SW 1271 (cell line): ENCODE data around the gene STOML2.

Experiments used
- DNase-seq, 2 experiments: peaks; one replicate each; lab custom pipeline; 2025; lab: John Stamatoyannopoulos, UW

Gene STOML2

DNA sequence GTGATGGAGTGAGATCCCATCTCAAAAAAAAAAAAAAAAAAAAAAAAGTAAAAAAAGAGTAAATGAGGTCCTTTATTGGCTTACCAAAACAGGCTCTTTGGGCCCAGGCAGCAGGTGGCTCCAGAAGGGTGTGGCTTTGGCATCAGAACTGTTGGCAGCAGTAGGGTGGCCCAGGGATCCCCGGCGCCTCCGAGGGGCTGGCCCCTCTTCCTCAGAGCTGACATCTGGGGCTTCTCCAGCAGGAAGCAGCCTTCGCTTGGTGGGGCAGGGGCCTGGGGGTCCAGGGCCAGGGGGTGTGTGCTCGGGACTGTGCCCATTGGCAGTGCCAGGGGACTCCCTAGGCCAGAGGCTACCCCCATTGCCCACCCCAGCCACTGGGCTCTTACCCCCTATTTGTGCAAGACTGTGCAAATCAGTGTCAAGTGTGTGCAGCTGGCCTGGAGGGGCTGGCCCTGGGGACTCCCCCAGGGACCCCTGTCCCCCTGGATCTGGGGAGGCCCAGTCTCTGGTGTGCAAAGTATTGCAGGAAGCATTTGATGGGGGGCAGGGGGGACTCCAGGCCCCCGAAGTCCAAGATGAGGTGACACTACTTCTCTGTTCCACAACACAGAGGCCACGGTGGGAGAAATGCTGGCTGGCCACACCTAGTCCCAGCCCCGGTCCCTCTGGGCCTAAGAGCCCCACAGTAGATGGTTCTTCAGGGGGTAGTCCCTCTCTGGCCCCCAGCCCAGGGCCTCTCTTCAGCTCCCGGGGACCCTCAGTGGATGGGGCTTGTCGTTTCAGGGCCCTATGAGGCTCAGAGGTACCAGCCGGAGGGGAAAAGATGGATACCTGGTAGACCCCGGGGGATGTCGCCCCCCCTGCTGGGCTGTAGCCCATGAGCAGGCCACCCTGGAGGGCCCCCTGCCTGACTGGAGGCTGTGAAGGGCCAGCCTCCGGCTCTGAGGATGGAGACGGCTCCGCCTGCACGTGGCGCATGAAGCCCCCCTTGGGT, 4.7 kb upstream of the STOML2 start:
- no peak for DNase-seq

DNA sequence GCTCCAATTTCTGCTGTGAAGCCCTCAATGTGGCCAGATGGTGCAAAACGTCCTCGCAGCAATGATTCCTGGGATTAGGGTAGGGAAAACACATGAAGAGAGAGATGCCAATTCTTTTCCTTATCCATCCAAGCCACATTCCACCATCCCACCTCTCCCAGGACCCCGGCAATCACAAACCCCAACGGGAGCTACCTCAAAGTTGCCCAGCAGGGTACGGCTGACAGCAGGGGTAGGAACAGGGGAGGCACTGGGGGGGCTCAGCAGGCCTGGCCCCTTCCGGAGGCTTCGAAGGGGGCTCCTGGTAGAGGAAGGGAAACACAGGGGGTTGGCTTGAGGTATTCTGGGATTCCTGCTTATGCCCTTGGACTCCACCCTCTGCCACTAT, 3.4 kb upstream of the STOML2 start:
- no peak for DNase-seq

DNA sequence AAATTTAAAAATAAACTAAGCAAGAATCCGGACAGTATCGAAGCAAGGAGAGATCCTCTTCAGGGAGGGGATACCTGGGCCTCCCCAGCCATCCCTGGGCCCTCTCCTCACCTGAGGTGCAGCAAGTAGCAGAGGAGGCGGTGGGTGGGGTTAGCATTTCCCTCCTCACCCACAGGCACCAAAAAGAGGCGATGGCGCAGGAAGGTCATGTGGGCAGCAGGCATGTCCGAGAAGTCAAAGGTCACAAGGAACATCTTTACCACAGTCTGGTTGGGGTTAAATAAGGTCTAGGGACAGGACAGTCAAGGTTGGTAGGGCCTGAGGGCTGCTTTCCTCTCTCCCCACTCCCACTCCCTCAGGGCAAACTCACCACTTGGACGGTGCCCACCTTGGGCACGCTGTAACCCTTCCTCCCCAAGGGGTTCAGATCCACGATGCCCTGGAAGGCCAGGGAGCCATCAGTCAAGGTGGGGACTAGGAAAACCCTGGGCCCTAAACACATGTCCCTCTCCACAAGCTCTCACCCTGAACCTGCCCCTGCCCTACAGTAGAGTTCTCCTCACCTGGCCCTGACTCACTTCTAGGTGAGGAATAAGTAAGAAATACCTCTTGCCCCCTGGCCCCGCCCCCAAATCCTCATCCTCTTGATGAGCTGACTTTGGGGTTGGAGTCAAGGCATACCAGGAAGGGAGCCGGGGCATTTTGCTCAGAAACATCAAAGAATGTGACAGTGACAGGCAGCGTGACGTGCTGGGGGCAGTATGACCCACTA, 2.8 kb upstream of the STOML2 start:
- DNase-seq: no peak

DNA sequence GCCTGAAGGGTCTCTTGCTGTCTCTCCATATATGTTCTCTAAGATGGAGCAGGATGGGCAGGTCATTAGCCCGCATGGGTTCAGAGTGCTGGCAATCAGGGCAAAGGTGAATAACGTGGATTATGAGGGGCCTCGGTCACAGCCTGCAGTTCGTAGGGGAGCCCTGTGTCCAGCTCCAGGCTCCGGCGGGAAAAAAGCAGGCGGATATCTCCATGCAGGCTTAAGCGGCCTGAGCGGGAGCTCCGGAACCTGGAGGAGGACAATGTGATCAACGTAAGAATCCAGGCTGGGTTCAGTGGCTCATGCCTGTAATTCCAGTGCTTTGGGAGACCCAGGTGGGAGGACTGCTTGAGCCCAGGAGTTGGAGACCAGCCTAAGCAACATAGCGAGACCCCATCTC, 2.2 kb upstream of the STOML2 start:
- no peak for DNase-seq

DNA sequence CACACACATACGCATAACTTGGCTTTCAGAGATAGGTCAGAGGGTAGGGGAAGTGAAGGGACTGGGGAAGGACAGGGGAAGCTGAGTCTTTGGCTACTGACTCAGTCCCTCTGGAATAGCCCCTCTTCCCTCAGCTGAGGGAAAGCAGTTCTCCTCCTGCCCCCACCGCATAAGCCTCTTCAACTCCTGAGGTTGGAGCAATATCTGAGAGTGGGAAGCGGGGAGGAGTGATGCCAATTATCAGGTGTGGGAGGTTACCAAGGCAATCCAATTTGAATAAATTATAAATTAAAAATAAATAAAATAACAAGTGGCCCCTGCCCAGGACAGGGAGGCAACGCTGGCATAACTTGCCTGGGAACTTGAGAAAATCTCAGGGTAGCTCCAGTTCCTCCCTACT, 1.7 kb upstream of the STOML2 start:
- DNase-seq: no peak

DNA sequence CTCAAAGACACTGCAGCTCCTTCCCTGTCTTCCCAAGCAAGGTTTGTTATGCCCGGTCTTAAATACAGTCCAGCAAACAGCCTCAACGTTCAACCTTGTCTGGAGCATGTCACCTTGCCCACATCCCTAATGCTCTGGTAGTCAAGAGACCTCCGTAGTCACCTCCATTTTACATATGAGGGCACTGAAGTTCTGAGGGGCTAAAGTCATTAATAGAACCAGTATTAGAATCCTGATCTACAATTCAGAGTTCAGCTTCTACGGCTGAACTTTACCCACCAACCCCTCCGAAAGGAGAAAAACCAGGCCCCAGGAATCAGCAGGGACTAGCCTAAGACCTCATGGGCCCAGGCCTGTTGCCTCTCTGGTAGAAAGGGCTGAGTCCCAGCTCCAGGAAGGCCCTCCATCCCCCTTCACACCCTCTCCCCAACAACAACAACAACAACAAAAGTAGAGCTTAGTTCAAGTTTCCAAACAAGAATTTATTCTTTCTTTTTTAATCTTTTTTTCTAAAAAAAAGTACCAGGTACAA, 795 bp upstream of the STOML2 start:
- no peak for DNase-seq

DNA sequence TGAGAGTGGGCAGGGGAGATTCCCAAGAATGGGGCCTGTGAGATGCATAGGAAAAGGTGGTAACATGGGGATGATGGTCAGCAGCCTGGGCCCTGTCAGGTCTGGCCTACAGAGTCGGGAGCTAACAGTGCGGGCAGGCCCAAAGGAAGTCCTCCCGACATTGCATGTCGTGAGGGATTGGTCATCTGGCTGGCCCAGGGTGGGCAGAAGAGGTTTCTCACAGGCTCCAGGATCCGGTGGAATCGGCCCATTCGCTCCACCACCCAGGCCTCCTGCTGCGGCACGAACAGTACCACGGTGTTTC, 514 bp downstream of the STOML2 start:
- no peak for DNase-seq

DNA sequence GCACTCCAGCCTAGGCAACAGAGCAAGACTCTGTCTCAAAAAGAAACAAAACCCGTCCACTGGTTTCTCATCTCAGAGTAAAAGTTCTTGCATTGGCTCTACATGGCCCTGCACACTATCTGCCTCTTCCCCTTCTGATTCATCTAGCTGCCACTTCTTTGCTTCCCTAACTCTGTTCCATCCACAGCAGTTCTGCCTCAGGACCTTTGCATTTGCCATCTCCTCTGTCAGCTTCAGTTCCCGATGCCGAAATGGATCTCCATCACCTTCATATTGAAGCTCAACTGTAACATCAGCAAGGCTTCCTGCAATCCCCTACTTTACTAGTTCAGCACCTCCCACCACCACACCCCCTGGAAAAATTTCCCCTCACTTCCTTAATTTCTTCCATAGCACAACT, 5.4 kb downstream of the STOML2 start:
- DNase-seq: no peak

DNA sequence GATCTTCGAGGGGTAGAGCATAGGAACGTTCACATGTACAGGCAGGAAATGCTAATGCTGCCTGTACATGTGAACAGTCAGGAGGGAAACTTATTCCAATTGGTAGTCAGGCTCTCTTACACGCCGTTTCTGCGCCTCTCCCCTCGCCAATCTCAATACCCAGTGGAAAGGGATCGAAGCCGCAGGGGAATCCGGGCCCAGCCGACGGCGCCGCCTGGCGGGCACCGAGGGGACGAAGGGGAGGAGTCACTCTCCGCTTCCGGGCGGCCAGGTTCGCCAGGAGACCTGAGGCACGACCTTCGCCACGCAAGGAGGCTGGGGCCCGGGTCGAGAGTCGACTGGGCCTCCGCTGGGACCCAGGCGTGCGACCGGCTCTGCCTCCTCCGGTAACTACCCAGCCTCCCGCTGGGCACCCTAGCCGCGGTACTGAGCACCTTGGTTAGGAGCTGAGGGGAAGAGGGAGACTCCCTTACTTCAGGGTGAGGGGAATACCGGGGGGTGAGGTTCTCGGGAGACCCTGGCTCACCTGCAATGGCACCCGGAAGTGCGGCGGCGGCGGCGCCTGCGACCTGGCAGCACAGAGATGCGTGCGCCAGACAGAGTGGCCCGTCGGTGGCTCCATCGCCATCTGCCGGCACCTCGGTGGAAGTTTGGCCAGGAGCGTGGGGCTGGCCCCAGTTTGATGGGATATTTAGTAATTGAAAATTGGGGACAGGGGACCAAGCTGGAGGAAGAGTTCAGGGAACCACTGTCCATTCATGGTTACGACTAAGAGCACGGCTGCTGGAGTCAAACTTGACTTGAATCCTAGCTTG, 6.7 kb downstream of the STOML2 start, which contains the start of gene PIGO:
Gene PIGO, minus strand, starts transcription at position 557 of the 815 bp plus-strand sequence. CDS start 1,026 bp downstream, outside the sequence.
- peak; percentile 25 to 74 for DNase-seq

DNA sequence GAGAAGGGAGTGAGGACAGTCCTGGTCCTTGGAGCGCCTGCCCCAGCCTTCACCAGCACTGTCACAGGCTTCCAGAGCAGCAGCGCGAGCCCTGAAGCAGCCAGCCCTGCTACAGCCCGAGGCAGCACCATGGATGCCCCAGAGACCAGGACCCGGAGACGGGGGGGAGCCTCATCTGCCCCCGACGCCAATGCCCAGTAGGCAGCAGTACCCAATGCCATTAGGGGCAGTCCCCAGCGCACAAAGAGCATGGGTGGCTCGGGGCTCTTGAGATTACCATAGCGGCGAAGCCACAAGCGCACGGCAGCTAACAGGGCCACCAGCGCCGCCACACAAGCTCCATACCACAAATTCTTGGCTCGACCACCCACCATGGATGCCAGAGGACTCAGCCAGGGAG, 11.4 kb downstream of the STOML2 start:
- no peak for DNase-seq

DNA sequence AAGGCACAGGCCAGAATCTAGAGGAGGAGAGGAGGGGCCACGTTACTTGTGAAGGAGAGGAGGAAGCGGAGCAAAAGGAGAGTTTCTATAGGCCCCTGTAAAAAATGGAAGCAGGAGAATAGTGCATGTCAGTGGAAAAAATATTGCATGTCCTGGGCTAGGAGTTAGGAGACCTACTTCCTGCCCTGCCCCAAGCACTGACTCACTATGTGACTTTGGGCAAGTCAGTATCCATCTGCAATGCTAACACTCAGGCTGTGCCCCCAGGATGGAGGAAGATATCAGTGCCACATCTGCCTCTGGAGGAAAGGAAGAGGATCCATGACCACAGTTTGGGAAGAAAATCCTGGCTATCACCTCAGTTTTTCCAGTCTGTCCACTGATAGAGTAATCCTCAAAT, 13.5 kb downstream of the STOML2 start:
- no peak for DNase-seq

DNA sequence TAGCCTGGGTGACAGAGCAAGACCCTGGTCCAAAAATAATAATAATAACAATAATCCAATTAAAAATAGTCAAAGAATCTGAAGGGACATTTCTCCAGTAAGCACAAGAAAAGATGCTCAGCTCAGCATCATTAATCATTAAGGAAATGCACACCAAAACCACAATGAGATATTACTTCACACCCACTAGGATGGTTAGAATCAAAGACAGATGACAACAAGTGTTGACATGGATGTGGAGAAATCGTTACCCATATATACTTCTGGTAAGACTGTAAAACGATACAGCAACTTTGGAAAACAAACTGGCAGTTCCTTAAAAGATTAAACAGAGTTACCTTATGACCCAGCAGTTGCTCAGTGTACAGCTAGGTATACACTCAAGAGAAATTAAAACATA, 17.9 kb downstream of the STOML2 start:
- no peak for DNase-seq

DNA sequence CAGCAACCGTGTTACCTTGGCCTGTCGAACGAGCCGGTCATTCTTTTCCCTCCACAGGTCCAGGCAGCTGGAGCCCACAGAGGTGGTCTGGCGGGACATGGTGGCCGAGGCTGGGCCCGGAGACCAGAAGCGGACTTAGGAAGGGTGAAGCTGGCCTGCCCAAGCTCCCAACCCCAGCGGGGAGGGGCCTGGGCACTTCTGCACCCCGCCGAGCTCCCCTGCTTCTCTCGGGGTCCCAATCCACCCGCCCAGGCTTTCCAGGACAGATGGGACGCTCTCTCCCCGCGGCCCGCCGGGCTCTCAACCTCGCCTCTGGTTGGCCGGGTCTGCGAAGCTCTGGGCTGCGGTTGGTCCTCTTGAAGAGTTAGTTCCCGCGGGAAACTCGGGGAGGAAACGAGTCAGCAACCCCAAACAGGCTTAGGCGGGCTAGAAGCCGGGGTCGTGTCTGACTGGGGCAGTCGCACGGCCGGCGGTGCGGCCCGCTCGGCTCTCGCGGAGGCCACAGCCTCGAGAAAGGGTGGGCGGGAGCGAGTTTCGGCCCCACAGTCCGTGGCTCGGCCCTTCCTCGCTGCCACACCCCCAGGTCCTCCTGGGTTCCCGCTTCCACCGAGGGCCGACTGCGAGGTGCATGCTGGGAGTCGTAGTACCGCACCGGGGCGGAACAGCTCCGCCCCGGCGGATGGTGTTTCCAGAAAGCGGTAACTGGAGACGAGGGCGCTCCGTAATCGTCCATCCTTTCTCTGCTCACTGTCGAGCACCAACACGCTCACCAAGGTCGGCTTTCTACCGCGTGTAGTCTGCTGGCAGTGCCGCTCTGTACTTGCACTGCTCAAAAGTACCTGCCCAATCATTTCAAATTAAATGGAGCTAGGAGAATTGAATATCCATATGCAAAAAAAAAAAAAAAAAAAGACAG, 23.2 kb downstream of the STOML2 start, which contains the start of gene FANCG:
Gene FANCG, minus strand, starts transcription at position 517 of the 916 bp plus-strand sequence. Its CDS starts 418 bp downstream, at position 99.
- peak; percentile 55 to 81 for DNase-seq

DNA sequence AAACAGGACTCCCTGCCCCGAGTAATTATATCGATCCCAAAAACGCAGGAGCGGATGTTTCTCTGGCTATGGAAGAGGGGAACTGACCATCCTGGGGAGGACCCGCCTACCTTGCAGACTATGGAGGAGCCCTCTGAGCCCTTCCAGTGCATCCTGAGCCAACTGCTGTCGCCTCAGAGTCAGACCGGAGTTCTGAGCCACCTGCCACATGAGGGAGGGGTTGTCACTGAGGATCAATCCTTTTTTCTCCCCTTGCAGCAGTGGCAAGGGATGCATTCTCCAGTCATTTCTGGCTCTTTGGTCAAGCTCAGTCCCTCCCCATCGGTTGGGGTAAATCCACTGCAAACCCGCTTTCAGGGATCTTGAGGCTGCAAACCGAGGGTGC, 23.9 kb downstream of the STOML2 start:
- DNase-seq: no peak

DNA sequence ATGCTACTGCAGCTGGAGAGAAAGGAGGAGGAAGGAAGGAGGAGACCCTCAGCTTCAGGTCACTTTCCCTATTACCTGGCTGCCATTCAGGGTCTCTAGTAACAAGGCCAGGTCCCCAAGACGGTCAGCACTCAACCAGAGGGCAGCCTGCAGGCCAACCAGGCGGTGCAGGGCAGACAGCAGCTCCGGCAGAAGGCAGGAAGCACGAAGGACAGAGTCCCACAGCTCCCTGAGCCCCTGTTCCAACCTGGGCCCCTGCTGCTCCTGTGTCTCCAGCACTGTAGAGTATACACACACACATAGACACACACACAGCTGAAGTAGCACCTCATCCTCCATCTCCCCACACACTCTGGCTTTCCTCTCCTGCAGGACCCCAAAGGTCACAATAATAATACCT, 24.9 kb downstream of the STOML2 start:
- no peak for DNase-seq

DNA sequence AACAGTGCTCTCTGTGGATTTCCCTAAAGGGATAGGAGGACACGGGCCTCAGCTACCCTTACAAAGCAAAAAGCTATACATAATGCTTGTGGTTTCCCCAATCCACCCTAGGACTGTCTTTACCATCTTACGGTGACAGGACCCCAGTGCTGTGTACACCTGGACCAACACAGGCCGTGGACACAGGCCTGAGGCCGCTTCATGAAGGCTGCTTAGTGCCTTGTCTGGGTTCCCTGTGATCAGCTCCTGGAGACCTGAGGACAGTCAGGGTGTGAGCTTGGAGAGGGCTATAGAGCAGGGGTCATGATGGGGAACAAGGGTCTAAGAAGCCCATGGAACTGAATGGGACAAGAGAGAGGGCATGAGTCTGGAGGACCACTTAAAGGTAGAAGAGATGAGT, 26.1 kb downstream of the STOML2 start:
- DNase-seq: no peak

DNA sequence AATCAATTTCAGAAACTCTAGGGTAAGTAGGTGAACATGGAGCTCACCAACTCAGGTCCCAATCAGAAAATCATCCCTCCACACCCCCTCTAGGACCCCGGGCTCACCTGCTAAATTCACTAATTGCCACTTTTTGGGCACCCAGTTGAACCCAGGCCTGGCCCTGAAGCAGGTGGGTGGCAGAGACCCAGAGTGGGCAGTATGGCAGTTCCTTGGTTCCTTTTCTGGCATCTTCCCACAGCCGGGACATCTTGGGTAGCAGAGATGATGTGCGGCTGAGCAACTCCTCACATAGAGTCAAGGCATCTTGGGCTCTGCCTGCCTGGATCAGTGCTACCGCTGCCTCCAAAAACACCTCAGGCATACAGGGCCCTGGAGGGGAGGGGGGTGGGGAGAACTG, 27.6 kb downstream of the STOML2 start:
- DNase-seq: no peak

DNA sequence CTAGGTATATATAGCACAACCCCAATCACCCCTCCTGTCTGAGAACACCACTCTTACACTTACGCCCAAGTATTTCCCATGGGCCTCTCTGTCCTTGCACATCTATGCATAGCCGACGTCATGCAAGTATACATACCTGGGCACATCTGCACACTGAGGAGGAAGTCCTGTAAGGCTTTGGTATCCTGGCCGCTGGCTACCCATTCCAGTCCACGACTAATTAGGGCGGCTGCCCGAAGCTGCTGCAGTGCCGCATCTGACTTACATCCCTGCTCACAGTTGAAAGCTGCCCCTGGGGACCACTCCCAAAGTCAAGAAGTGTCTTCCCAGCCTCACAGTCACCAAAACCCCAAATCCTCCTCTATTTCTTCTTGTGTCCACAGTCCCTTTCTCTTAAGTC, 28.1 kb downstream of the STOML2 start:
- no peak for DNase-seq

DNA sequence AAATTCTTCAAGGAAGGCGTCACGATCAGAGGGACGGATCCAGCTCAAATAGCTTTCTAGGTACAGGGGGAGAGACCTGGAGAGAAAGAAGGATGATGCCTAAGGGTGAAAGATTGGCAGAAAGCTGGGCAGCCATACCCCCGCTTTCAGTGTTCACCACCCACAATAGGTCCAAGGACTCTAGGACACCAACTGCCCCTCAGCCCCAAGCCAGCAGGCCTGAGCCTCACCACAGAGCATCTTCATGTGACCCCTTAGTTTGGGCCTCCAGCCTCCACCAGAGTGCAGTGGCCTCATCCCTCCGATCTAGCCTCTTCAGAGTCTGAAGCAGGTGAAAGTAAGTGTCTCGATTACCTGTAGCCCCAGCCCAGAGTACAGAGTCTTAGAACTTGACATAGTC, 28.8 kb downstream of the STOML2 start:
- no peak for DNase-seq

DNA sequence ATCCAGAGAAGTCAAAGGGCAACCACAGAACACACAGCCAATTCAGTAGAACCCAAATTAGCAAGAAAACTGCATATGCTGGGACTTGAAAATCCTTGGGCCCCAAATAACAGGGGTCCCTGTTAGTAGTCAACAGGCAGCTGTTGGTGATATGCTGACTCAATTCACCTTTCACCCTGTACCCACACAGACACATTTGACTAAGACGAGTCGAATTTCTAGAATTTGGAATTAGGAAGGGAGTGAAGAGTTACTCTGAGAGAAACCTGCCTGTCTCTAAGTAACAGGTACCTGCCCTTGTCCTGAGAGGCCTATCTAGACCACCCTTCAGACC, 29.7 kb downstream of the STOML2 start:
- no peak for DNase-seq
